Activated CD4-positive, alpha-beta T cell treated with anti-CD3 and anti-CD28 coated beads for 24 hours (primary cell): ENCODE results near the gene IKZF4.
"Not testable (repeated sequence)": the region's sequence is repeated elsewhere in the genome, so short reads cannot be mapped to it uniquely, and the experiment has no call there.

Experiments
- DNase-seq, 2 donors: peaks; one replicate each; pipeline ENCODE4 v3.0.0-alpha.2; 2020; ENCODE audit warnings: low read depth in 2 of 2

The IKZF4 gene

DNA sequence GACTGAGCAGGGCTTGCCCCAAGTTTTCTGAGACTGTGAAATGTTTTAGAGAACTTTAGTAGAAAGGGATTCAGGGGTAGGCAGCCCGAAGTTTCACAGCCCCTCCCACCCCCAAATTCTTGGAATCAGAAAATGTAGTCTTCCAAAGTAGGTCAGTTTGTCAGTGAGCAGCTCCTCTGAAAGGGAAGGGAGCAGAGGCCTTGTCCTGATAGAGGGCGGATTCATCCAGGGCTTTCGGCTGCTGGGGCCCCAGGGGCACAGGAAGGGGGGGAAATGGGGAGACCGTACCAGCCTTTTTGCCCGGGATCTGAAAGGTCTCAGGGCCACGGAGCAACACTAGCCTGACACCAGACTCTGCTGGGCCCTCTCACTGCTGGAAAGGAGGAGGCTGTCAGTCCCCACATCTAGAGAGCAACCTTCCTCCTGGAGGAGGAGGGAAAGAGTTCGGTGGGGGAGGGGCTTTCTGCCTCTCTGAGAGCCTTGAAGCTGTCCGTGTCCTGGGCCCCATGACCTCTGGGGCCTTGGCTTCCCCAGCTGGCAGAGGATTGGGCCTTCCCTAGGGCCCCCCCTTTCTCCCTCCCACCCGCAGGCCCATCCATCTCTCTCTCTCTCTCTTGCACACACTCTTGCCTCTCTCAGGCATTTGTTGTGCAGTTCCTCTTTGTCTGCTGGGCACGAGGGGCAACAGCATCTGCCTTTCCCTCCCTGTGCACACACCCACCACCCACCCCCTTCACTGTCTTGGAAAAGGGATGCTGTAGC, at the start of gene IKZF4:
IKZF4 (plus strand) TSS at position 621 of the 762 bp plus-strand sequence. CDS start 451 bp downstream, outside the sequence.
- DNase-seq = no peak

- DNase-seq = no peak
These were observed 48.8 kb upstream of the IKZF4 start for GRCh38 chr12:55972042-55972441.

GRCh38 chr12:55972456-55972855, 48.4 kb upstream of the IKZF4 start:
- no peak for DNase-seq

- no peak for DNase-seq
These were observed 47.8 kb upstream of the IKZF4 start for GRCh38 chr12:55972911-55973598.

DNA sequence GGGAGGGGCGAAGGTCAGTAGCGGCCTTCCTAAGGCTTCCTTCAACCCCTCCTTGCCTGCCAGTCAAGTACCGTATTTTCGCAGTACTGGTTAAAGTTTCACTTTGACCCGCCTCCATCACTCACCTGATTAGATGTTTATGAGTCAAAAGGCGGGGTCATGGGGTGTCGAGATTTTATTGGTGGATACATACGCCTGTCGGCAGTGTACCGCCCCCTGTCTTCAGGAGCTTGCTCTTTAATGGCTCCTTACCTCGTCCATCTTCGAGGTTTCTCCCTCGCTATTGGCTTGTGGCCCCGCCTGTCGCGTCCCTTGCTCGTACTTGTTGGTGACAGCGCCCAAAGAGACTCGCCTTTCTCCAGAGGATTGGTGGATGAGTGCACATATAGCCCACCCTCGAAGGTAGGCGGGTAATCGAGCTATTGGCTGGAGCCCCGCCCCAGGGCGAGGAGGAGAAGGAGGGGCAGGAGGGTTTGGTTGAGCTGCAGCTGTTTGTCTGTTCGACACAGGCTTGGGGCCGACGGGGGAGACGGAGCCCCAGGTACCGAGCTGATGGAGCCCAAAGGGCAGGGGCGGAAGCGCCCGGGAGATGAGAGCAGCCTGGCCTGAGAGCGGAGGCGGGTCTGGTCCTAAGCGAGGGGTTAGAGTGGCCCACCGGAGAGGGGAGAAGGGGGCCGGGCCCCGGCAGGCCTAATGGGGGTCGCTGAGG, 47.1 kb upstream of the IKZF4 start, which contains the start of gene RAB5B:
RAB5B (plus strand) TSS at position 480 of the 709 bp plus-strand sequence. CDS start 12,883 bp downstream, outside the sequence.
- DNase-seq = peak; percentile 94 to 97

- peak in 1 of 2 donors; percentile 19 for DNase-seq
These were observed 46.5 kb upstream of the IKZF4 start for GRCh38 chr12:55974308-55974730.

DNA sequence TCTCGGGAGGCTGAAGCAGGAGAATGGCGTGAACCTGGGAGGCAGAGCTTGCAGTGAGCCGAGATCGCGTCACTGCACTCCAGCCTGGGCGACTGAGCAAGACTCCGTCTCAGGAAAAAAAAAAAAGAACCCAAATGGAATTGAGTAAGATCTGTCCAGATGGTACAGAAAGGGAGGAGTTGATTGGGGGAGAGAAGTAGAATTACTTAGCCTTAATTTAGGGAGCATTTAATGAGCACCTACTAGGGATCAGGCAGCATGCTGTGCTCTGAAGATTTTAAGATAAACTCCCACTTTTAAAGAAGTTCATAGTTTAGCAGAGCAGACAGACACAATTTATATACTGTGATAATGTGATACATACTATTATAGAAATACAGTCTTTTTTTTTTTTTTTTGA, 42.5 kb upstream of the IKZF4 start:
- no peak for DNase-seq

GRCh38 chr12:55979069-55979468, 41.8 kb upstream of the IKZF4 start:
- no peak for DNase-seq

DNA sequence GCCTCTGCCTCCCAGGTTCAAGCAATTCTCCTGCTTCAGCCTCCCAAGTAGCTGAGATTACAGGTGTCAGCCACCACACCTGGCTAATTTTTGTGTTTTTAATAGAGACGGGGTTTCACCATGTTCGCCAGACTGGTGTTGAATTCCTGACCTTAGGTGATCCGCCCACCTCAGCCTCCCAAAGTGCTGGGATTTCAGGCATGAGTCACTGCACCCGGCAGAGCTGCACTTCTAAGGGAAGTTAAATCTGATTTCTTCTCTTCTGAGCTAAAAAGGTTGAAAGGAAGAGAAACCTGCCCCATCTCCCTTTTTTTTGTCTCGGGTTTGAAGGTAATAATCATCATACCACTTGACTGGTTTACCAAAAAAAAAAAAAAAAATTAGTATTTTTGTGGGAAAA, 39.0 kb upstream of the IKZF4 start:
- not testable (repeated sequence) for DNase-seq

DNA sequence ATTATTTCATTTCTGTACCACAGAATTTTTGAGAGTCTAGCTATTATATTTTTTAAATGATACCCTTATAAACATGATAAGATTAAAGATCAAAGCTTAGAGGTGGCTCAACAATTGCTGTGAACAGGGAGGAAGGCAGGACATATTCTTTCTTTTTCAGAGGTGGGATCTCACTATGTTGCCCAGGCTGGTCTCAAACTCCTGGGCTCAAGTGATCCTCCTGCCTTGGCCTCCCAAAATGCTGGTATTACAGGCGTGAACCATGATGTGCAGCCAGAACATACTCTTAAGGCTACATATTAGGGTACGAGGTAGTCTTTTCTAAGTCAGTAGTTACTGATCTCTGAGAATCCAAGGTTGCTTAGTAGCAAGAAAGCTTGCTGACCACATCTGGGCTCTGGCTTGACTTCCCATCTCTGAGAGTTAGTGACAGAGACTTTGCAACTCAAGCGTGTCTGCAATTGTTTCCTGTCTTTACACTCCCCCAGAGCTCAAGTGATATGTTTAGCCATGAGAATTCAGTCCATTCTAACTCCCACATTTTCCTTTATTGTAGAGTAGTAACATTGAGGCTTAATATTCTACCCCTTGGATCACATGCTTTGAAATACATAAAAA, 38.4 kb upstream of the IKZF4 start:
- DNase-seq = no peak

- no peak for DNase-seq
These were observed 37.5 kb upstream of the IKZF4 start for GRCh38 chr12:55983232-55983842.

DNA sequence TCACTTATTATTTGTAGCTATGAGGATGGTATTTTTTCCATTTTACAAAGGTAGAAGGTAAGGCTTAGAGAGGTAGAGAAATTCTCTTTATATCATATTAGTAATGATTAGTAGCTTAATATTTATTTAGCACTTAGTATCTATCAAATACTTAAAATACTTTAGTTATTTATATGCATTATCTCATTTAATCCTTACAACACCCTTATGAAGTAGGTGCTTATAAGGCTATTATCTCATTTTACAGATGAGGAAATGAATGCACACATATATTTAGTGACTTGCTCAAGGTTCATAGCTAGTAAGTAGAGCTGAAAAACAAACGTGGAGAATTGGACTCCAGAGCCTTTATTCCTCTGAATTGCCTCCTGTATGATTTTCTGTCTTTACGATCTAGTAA, 36.0 kb upstream of the IKZF4 start:
- DNase-seq = no peak

DNA sequence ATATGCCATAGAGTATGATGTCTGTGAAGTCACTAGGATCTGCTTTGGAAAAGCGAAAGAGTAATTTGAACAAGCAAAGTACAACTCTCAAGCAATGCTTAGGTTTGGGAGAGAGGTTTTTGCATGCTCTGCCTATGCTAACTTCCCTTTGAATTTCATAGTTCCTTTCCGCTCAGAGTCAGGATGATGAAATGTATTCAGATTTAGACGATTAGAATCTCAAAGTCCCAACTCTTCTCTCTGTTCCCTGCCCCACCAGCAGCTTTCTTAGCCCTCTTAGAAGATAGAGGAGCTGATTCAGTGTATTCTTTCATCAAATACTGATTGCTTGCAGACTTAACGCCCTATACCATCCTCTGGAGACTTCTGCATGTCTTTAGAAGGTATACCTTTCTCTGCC, 35.5 kb upstream of the IKZF4 start:
- no peak for DNase-seq

- not testable (repeated sequence) for DNase-seq
These were observed 34.9 kb upstream of the IKZF4 start for GRCh38 chr12:55985976-55986375.

- no peak for DNase-seq
These were observed 29.7 kb upstream of the IKZF4 start for GRCh38 chr12:55991110-55991509.

DNA sequence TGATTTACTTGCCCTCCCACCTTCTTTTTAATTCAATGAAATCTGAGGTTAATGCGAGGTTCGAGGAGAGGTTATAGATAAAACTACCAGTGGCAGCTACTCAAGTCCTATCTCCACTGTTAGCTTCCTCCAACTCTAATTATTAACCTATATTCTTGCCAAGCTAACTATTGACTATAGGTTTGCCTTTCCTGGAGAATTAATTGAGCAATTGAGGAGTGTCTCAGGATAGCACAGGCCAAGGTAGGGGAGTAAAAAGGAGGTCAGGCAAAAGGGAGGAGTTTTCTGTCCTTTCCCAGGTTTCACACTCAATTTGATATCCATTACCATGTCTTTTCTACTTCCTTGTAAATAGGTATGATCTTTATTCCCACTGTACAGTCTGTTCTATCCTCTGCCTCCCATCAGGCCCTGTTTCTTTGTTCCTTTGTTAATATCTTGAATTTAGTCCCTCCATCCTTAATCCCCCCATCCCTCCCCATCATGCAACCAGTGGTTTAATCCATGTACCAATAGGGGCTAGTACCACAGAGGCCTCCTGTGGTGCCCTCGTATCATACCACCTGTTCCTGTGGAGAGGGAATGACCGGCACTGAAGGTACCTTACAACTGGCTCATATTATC, 27.5 kb upstream of the IKZF4 start:
- no peak for DNase-seq

- no peak for DNase-seq
These were observed 25.5 kb upstream of the IKZF4 start for GRCh38 chr12:55995366-55995765.

GRCh38 chr12:55996201-55996714, 24.6 kb upstream of the IKZF4 start:
- peak; percentile 38 to 51 for DNase-seq

- DNase-seq = peak in 1 of 2 donors; percentile 39
These were observed 23.9 kb upstream of the IKZF4 start, which contains the start of gene SUOX for GRCh38 chr12:55996715-55997534. SUOX (plus strand) TSS chr12:55997276; CDS start chr12:56002222, 4,946 bp downstream.

GRCh38 chr12:55997535-55997859, 23.3 kb upstream of the IKZF4 start:
- DNase-seq = no peak
